HCT116 (cell line): ENCODE results near the gene ADK. TPM values are rescaled to one million over a fixed set of nuclear protein-coding genes. Genes with fewer than 3 reads are reported as not detected.

ENCODE experiments used
- ATAC-seq: fragments of 200-7000 bp; cut with Tn5 transposase; 2 replicates; pipeline ENCODE4 v1.9.1; 2020; ENCODE audit warnings: mild to moderate bottlenecking, moderate library complexity
- BruUV-seq: library from RNA; stranded (reverse); fragments of 400-500 nt; replicated peaks from 2 replicates; lab custom pipeline; 2021; lab: Mats Ljungman, UMichigan
- CTCF ChIA-PET: fragments of 300-600 bp; sonication (Branson Sonifier 250); formaldehyde crosslinking; loops from one replicate; lab custom pipeline; 2021; ENCODE audit warnings: antibody characterized with exemption; lab: Charles Lee
- POLR2A ChIA-PET: fragments of 300-600, 350-600 bp; sonication (Branson Sonifier 250); formaldehyde crosslinking; loops from one replicate; lab custom pipeline; 2021; ENCODE audit warnings: antibody characterized with exemption; lab: Charles Lee
- RAD21 ChIA-PET, 2 experiments: fragments of 300-600 bp; sonication (Branson Sonifier 250); formaldehyde crosslinking; loops; one replicate each; lab custom pipeline; 2023; ENCODE audit warnings: low total read pairs in 2 of 2; ENCODE audit not compliant: uncharacterized antibody in 2 of 2, unreplicated experiment in 2 of 2, low non-redundant PET in 1 of 2; lab: Charles Lee
- DNase-seq: peaks from one replicate; pipeline ENCODE4 v3.0.0-alpha.2; 2010; ENCODE audit warnings: low read depth, low spot score
- H2AFZ ChIP-seq: fragments of 200-600 bp; shearing (Covaris generic), sonication (generic); 2 replicates; pipeline ENCODE4 v1.6.1; 2017; ENCODE audit warnings: low read depth, mixed run types, mixed read lengths, antibody characterized with exemption, low read length; ENCODE audit not compliant: poor library complexity, severe bottlenecking
- H3K27ac ChIP-seq: 2 replicates; pipeline ENCODE4 v1.5.1; 2012; ENCODE audit warnings: low read depth, low read length
- H3K27me3 ChIP-seq: fragments of 200-600 bp; sonication (generic); 2 replicates; pipeline ENCODE4 v1.6.1; 2016; ENCODE audit warnings: mixed run types, low read length, mixed read lengths; ENCODE audit not compliant: insufficient read depth
- H3K36me3 ChIP-seq, 2 experiments: fragments of 200-500 bp in 1 of 2; fragments of 200-600 bp in 1 of 2; sonication (Bioruptor generic) in 1 of 2; sonication (generic) in 1 of 2; 2 replicates each; pipeline versions ENCODE4 v1.5.1 to v1.6.1; 2014 to 2016; ENCODE audit warnings: low read length in 2 of 2, inconsistent platforms in 1 of 2, mixed read lengths in 1 of 2, mixed run types in 1 of 2; ENCODE audit not compliant: insufficient read depth in 2 of 2, control insufficient read depth in 1 of 2
- H3K4me1 ChIP-seq, 2 experiments: fragments of 200-600 bp in 1 of 2; sonication (generic) in 1 of 2; 2 replicates each; pipeline versions ENCODE4 v1.5.1 to v1.6.1; 2012 to 2017; ENCODE audit warnings: low read length in 2 of 2, inconsistent platforms in 1 of 2, mild to moderate bottlenecking in 1 of 2, mixed read lengths in 1 of 2, mixed run types in 1 of 2, moderate library complexity in 1 of 2; ENCODE audit not compliant: insufficient read depth in 2 of 2, control insufficient read depth in 1 of 2
- H3K4me2 ChIP-seq: fragments of 200-600 bp; sonication (generic); 2 replicates; pipeline ENCODE4 v1.6.1; 2017; ENCODE audit warnings: mixed run types, low read length, mixed read lengths
- H3K4me3 ChIP-seq, 2 experiments: fragments of 200-600 bp in 1 of 2; sonication (generic) in 1 of 2; replicated peaks in 1 of 2; 2 replicates each; pipeline ENCODE4 v1.5.1; 2011 to 2016; ENCODE audit warnings: low read length in 2 of 2, control low read depth in 1 of 2, low read depth in 1 of 2, mild to moderate bottlenecking in 1 of 2, mixed read lengths in 1 of 2, mixed run types in 1 of 2
- H3K79me2 ChIP-seq: fragments of 200-600 bp; sonication (generic); 2 replicates; pipeline ENCODE4 v1.6.1; 2017; ENCODE audit warnings: mild to moderate bottlenecking, mixed run types, low read length, moderate library complexity, mixed read lengths; ENCODE audit not compliant: insufficient read depth
- H3K9ac ChIP-seq: fragments of 200-600 bp; sonication (generic); 2 replicates; pipeline ENCODE4 v1.6.1; 2016; ENCODE audit warnings: low read length, mixed read lengths
- H3K9me2 ChIP-seq: fragments of 200-600 bp; sonication (generic), shearing (Covaris generic); 2 replicates; pipeline ENCODE4 v1.6.1; 2017; ENCODE audit warnings: mixed run types, mild to moderate bottlenecking, moderate library complexity; ENCODE audit not compliant: insufficient read depth
- H3K9me3 ChIP-seq, 2 experiments: fragments of 200-500 bp in 1 of 2; fragments of 200-600 bp in 1 of 2; sonication (Bioruptor generic) in 1 of 2; sonication (generic) in 1 of 2; 2 replicates each; pipeline ENCODE4 v1.6.1; 2014 to 2017; ENCODE audit warnings: low read length in 2 of 2, mixed read lengths in 2 of 2, inconsistent platforms in 1 of 2, low read depth in 1 of 2, mild to moderate bottlenecking in 1 of 2, mixed run types in 1 of 2, moderate library complexity in 1 of 2; ENCODE audit not compliant: control insufficient read depth in 1 of 2, insufficient read depth in 1 of 2
- H4K20me1 ChIP-seq: fragments of 200-600 bp; sonication (generic), shearing (Covaris generic); 2 replicates; pipeline ENCODE4 v1.6.1; 2017; ENCODE audit warnings: mixed run types, mild to moderate bottlenecking, moderate library complexity; ENCODE audit not compliant: insufficient read depth
- CBX3 ChIP-seq: IDR thresholded peaks from 2 replicates; pipeline ENCODE4 v1.6.1; 2012; ENCODE audit warnings: low read depth
- CEBPB ChIP-seq: IDR thresholded peaks from 2 replicates; pipeline ENCODE4 v1.6.1; 2012; ENCODE audit warnings: low read depth
- EZH2 ChIP-seq: fragments of 200-600 bp; sonication (generic); IDR thresholded peaks from 2 replicates; pipeline ENCODE4 v1.6.1; 2017; ENCODE audit warnings: antibody characterized with exemption, mixed run types
- POLR2AphosphoS5 ChIP-seq: IDR thresholded peaks from 2 replicates; pipeline ENCODE4 v1.6.1; 2011; ENCODE audit warnings: mild to moderate bottlenecking, low read depth, low read length, moderate library complexity
- RAD21 ChIP-seq: IDR thresholded peaks from 2 replicates; pipeline ENCODE4 v1.6.1; 2012; ENCODE audit warnings: low read depth, mild to moderate bottlenecking
- SIN3A ChIP-seq: IDR thresholded peaks from 2 replicates; pipeline ENCODE4 v1.6.1; 2012; ENCODE audit warnings: low read depth
- SP1 ChIP-seq: IDR thresholded peaks from 2 replicates; pipeline ENCODE4 v1.6.1; 2012; ENCODE audit warnings: low read depth
- YY1 ChIP-seq: IDR thresholded peaks from 2 replicates; pipeline ENCODE4 v1.6.1; 2011; ENCODE audit warnings: low read length, low read depth, moderate library complexity, mild to moderate bottlenecking; ENCODE audit not compliant: insufficient replicate concordance; ENCODE audit errors: extremely low read depth
- intact Hi-C: fragments of 100-400 bp; cut with micrococcal nuclease; formaldehyde crosslinking; loops from 2 replicates; pipeline ENCODE4 v1.10.0; 2022
- total RNA-seq: library from RNA; stranded (reverse); gene quantifications from one replicate; pipeline ENCODE4 v1.2.1, GENCODE V29; 2021; ENCODE audit not compliant: unreplicated experiment
- TF ChIP-seq, protein P1 (sequence below): IDR thresholded peaks from 2 replicates; pipeline ENCODE4 v1.6.1; 2012; ENCODE audit warnings: low read depth

Gene ADK
- total RNA-seq, 1 experiment from 2014 or later: 55.0 TPM

- intact Hi-C loops: loop anchor here (10.0 kb wide), 1 partner anchor 589 kb away; no protein-coding TSS in a partner anchor
- H3K4me2 ChIP-seq: no peak overlapping the region
- no peak overlapping the region for H3K9ac ChIP-seq
- H3K27me3 ChIP-seq: no peaks in the 10 kb centered on the region
- no peak for ATAC-seq
- H3K79me2 ChIP-seq: no peaks in the 10 kb centered on the region
- RAD21 ChIA-PET: no interaction called here
- H3K9me3 ChIP-seq: no peaks in the 10 kb centered on the region
- TF ChIP-seq CBX3 (no peak), SP1 (no peak), CEBPB (no peak), RAD21 (no peak), EZH2 (no peak), POLR2AphosphoS5 (no peak), SIN3A (no peak), YY1 (no peak)
- TF ChIP-seq, protein P1, sequence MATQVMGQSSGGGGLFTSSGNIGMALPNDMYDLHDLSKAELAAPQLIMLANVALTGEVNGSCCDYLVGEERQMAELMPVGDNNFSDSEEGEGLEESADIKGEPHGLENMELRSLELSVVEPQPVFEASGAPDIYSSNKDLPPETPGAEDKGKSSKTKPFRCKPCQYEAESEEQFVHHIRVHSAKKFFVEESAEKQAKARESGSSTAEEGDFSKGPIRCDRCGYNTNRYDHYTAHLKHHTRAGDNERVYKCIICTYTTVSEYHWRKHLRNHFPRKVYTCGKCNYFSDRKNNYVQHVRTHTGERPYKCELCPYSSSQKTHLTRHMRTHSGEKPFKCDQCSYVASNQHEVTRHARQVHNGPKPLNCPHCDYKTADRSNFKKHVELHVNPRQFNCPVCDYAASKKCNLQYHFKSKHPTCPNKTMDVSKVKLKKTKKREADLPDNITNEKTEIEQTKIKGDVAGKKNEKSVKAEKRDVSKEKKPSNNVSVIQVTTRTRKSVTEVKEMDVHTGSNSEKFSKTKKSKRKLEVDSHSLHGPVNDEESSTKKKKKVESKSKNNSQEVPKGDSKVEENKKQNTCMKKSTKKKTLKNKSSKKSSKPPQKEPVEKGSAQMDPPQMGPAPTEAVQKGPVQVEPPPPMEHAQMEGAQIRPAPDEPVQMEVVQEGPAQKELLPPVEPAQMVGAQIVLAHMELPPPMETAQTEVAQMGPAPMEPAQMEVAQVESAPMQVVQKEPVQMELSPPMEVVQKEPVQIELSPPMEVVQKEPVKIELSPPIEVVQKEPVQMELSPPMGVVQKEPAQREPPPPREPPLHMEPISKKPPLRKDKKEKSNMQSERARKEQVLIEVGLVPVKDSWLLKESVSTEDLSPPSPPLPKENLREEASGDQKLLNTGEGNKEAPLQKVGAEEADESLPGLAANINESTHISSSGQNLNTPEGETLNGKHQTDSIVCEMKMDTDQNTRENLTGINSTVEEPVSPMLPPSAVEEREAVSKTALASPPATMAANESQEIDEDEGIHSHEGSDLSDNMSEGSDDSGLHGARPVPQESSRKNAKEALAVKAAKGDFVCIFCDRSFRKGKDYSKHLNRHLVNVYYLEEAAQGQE: no peak
- no peaks in the 10 kb centered on the region for H3K36me3 ChIP-seq
- no peaks in the 10 kb centered on the region for H3K9me2 ChIP-seq
- BruUV-seq: no TSS peak
- POLR2A ChIA-PET: no interaction called here
- H3K4me1 ChIP-seq: no peaks in the 10 kb centered on the region
- no peak overlapping the region for H3K4me3 ChIP-seq
- no peak for DNase-seq
- no peaks in the 10 kb centered on the region for H4K20me1 ChIP-seq
- CTCF ChIA-PET: no interaction called here
- no peak overlapping the region for H2AFZ ChIP-seq
- no peak overlapping the region for H3K27ac ChIP-seq
These were observed 274.5 kb downstream of the ADK start for GRCh38 chr10:74425456-74426001.
